NCI-H510A (cell line): ENCODE results near the gene PFKM.
A peak's percentile ranks its signal among the peaks of the same experiment; 100 is the strongest.

Experiments
- DNase-seq: peaks from one replicate; lab custom pipeline; 2025; lab: John Stamatoyannopoulos, UW

PFKM gene

GRCh38 chr12:48157018-48157888 lies 38.1 kb downstream of the PFKM start, which contains the start of gene ASB8:
ASB8 (minus strand) TSS chr12:48157515; CDS start chr12:48153496, 4,019 bp downstream.
- peak; percentile 94 for DNase-seq

- no peak for DNase-seq
Measured at GRCh38 chr12:48157889-48158370, 38.8 kb downstream of the PFKM start.

GRCh38 chr12:48160046-48160445 lies 40.9 kb downstream of the PFKM start:
- no peak for DNase-seq

- no peak for DNase-seq
Measured at GRCh38 chr12:48160807-48161206, 41.6 kb downstream of the PFKM start.

GRCh38 chr12:48163150-48163747 lies 44.1 kb downstream of the PFKM start:
- DNase-seq, result no peak

GRCh38 chr12:48164451-48164850 lies 45.3 kb downstream of the PFKM start:
- no peak for DNase-seq

GRCh38 chr12:48165089-48165981 lies 46.2 kb downstream of the PFKM start:
- DNase-seq, result peak; percentile 3

- no peak for DNase-seq
Measured at GRCh38 chr12:48169011-48169410, 49.8 kb downstream of the PFKM start.

- no peak for DNase-seq
Measured at GRCh38 chr12:48175613-48176416, 56.7 kb downstream of the PFKM start.

- DNase-seq, result no peak
Measured at GRCh38 chr12:48176417-48176751, 57.2 kb downstream of the PFKM start.

- DNase-seq, result no peak
Measured at GRCh38 chr12:48177982-48178381, 58.8 kb downstream of the PFKM start.

GRCh38 chr12:48179466-48179865 lies 60.3 kb downstream of the PFKM start:
- no peak for DNase-seq

- no peak for DNase-seq
Measured at GRCh38 chr12:48180424-48180823, 61.3 kb downstream of the PFKM start.

GRCh38 chr12:48180857-48181495 lies 61.8 kb downstream of the PFKM start:
- DNase-seq, result no peak

GRCh38 chr12:48182631-48183030 lies 63.5 kb downstream of the PFKM start:
- no peak for DNase-seq

GRCh38 chr12:48183091-48183875 lies 64.1 kb downstream of the PFKM start, which contains the start of gene CCDC184:
CCDC184 (plus strand) TSS chr12:48183644; CDS start chr12:48184123, 479 bp downstream.
- peak; percentile 60 for DNase-seq

- DNase-seq, result no peak
Measured at GRCh38 chr12:48183876-48184548, 64.8 kb downstream of the PFKM start.

- DNase-seq, result no peak
Measured at GRCh38 chr12:48184549-48184922, 65.4 kb downstream of the PFKM start.

- no peak for DNase-seq
Measured at GRCh38 chr12:48185181-48185919, 66.2 kb downstream of the PFKM start.
